ENCODE measurements around the gene METTL26.
A peak's percentile ranks its signal among the peaks of the same experiment; 100 is the strongest.

METTL26 gene

DNA sequence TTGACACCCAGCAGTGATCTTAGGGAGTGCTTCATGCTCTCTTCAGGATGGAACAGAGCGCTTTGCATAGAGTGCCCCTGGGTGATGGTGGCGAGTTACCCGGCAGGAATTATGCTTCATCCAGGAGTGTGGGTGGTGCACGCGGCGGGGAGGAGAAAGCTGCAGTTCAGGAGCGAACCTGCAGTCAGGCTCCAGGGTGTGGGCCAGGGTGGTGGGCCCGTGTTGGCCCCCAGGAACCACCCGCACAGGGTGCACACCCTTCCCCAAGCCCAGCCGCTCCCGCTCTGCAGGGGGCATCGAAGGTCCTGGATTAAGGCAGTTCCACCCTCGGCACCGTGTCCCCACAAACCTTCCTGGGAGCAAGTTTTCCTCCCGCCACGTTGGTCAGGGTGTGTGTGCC, 42.3 kb downstream of the METTL26 start:
- no peak for DNase-seq

DNA sequence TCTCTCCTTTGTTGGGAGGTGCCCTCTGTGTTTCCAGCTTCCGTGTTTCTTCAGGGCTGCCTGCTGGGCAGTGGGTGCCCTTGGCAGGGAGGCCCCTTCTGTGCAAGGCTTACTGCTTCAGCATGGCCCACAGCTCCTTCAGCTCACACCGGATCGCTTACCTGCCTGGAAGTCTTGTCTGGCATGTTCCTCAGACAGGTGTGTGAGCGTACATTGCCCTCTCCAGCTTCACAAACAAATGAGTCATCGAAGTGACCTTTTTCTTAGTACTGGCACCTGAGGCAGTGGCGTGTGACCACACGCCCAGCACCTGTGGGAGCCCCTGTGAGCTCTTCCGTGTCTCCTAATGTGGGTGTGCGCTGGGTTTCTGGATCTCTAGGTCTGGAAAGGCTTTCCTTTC, 42.7 kb downstream of the METTL26 start:
- DNase-seq: no peak

- no peak for DNase-seq
Measured at GRCh38 chr16:592518-593306, 43.4 kb downstream of the METTL26 start.

- DNase-seq: no peak
Measured at GRCh38 chr16:591892-592517, 44.1 kb downstream of the METTL26 start.

DNA sequence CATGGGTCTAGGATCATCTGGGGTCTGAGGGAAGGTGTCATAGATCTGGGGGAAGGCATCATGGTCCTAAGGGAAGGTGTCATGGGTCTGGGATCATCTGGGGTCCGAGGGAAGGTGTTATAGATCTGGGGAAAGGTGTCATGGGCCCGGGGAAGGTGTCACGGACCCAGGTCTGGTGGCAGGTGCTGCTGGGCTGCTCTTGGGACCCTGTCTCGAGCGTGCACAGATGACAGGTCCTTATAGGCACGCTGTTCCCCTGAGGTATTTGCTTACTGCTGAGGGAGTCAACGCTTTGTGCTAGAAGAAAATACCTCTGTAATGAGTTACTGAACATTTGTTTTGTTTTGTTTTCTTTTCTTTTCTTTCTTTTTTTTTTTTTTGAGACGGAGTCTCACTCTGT, 44.9 kb downstream of the METTL26 start:
- no peak for DNase-seq

DNA sequence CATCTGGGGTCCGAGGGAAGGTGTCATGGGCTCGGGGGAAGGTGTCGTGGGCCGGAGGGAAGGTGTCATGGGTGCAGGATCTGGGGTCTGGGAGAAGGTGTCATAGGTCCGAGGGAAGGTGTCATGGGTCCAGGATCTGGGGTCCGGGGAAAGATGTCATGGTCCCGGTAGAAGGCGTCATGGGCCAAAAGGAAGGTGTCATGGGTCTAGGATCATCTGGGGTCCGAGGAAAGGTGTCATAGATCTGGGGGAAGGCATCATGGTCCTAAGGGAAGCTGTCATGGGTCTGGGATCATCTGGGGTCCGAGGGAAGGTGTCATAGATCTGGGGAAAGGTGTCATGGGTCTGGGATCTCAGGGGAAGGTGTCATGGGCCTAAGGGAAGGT, 45.3 kb downstream of the METTL26 start:
- no peak for DNase-seq

- no peak for DNase-seq
Measured at GRCh38 chr16:590188-590814, 45.8 kb downstream of the METTL26 start.

GRCh38 chr16:589658-590187, 46.4 kb downstream of the METTL26 start, which contains the start of gene RAB40C:
Gene RAB40C (plus strand): TSS chr16:590066. CDS start chr16:590292, 226 bp downstream.
- peak; percentile 97 to 98 for DNase-seq

GRCh38 chr16:588889-589657, 47.0 kb downstream of the METTL26 start:
- peak; percentile 93 to 96 for DNase-seq

- no peak for DNase-seq
Measured at GRCh38 chr16:588639-588888, 47.5 kb downstream of the METTL26 start.

GRCh38 chr16:586645-587590, 49.2 kb downstream of the METTL26 start:
- DNase-seq: no peak

- no peak for DNase-seq
Measured at GRCh38 chr16:586047-586644, 50.0 kb downstream of the METTL26 start.

GRCh38 chr16:585351-585750, 50.8 kb downstream of the METTL26 start:
- DNase-seq: peak; percentile 40 to 53

All from NCI-H1930 (cell line).